HUES6 (cell line): ENCODE data around the gene KRT10.
"Not testable (repeated sequence)": the region's sequence is repeated elsewhere in the genome, so short reads cannot be mapped to it uniquely, and the experiment has no call there.

Experiments used
- H3K27ac ChIP-seq: 2 replicates; pipeline ENCODE4 v1.7.0; 2013; ENCODE audit warnings: low read depth, mild to moderate bottlenecking, low read length, inconsistent platforms
- H3K27me3 ChIP-seq: 2 replicates; pipeline ENCODE4 v1.6.1; 2013; ENCODE audit warnings: low read length; ENCODE audit not compliant: control insufficient read depth, insufficient read depth
- H3K36me3 ChIP-seq: 2 replicates; pipeline ENCODE4 v1.6.1; 2013; ENCODE audit warnings: low read length; ENCODE audit not compliant: control insufficient read depth, insufficient read depth
- H3K4me1 ChIP-seq: 2 replicates; pipeline ENCODE4 v1.6.1; 2013; ENCODE audit warnings: low read length; ENCODE audit not compliant: control insufficient read depth, insufficient read depth
- H3K4me3 ChIP-seq: 2 replicates; pipeline ENCODE4 v1.5.1; 2013; ENCODE audit warnings: low read depth, low read length
- H3K9ac ChIP-seq: one replicate; pipeline ENCODE4 v1.6.1; 2013; ENCODE audit warnings: mild to moderate bottlenecking, low read length
- H3K9me3 ChIP-seq: 2 replicates; pipeline ENCODE4 v1.6.1; 2013; ENCODE audit warnings: low read depth, low read length; ENCODE audit not compliant: control insufficient read depth, insufficient read depth

KRT10 gene

GRCh38 chr17:40822132-40822812 lies at the start of gene KRT10:
KRT10 (minus strand) TSS chr17:40822614; CDS start chr17:40822585, 29 bp downstream.
- Histone ChIP-seq H3K9me3 (no peaks in the 10 kb centered on the region), H3K4me1 (no peaks in the 10 kb centered on the region), H3K9ac (no peak within 1 kb of the TSS), H3K27ac (no peak within 1 kb of the TSS), H3K27me3 (peaks cover 46% of the 10 kb centered on the region), H3K36me3 (0 out of 2 replicates have a peak, but pooled peaks cover 5% of the 10 kb centered on the region), H3K4me3 (no peak within 1 kb of the TSS)

GRCh38 chr17:40871316-40871715 lies 48.9 kb upstream of the KRT10 start:
- Histone ChIP-seq H3K27me3 (no peaks in the 10 kb centered on the region), H3K9ac (no peak overlapping the region), H3K27ac (no peak overlapping the region), H3K9me3 (no peaks in the 10 kb centered on the region), H3K4me1 (peaks cover 9% of the 10 kb centered on the region), H3K36me3 (no peaks in the 10 kb centered on the region), H3K4me3 (no peak overlapping the region)

- H3K27me3 ChIP-seq, result no peaks in the 10 kb centered on the region
- H3K36me3 ChIP-seq, result no peaks in the 10 kb centered on the region
- H3K27ac ChIP-seq, result no peak overlapping the region
- no peak overlapping the region for H3K4me3 ChIP-seq
- peaks cover 9% of the 10 kb centered on the region for H3K4me1 ChIP-seq
- no peaks in the 10 kb centered on the region for H3K9me3 ChIP-seq
- no peak overlapping the region for H3K9ac ChIP-seq
These were observed 47.7 kb upstream of the KRT10 start for GRCh38 chr17:40870136-40870535.

DNA sequence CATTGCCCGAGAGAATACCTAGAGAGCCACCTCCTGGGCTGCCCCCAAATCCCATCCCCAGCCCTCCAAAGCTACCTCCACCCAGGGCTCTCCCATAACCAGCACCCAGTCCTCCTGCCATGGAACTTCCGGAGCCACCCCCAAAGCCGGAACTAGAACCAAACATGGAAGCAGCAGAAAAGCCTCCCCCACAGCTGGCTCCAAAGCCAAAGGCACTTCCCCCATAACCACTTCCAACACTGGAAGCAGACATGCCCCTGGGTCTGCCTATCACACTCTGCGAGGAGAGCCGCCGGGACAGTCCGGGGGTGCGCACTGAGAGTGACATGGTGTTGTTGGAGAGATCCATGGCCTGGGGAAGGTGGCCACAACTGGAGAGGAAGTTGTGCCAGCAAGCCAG lies 44.4 kb upstream of the KRT10 start, which contains the start of gene KRT12:
KRT12 (minus strand) TSS at position 386 of the 400 bp plus-strand sequence; CDS start at position 349, 37 bp downstream.
- no peak within 1 kb of the TSS for H3K9ac ChIP-seq
- H3K27me3 ChIP-seq, result peaks cover 2% of the 10 kb centered on the region; the same call in 1 of the 2 replicates
- no peaks in the 10 kb centered on the region for H3K9me3 ChIP-seq
- no peak within 1 kb of the TSS for H3K27ac ChIP-seq
- H3K4me1 ChIP-seq, result peaks cover 3% of the 10 kb centered on the region; the same call in 1 of the 2 replicates
- no peak within 1 kb of the TSS for H3K4me3 ChIP-seq
- H3K36me3 ChIP-seq, result no peaks in the 10 kb centered on the region

- H3K4me1 ChIP-seq, result peaks cover 3% of the 10 kb centered on the region; the same call in 1 of the 2 replicates
- no peak overlapping the region for H3K27ac ChIP-seq
- H3K4me3 ChIP-seq, result no peak overlapping the region
- H3K9me3 ChIP-seq, result no peaks in the 10 kb centered on the region
- H3K36me3 ChIP-seq, result no peaks in the 10 kb centered on the region
- H3K27me3 ChIP-seq, result peaks cover 2% of the 10 kb centered on the region; the same call in 1 of the 2 replicates
- H3K9ac ChIP-seq, result no peak overlapping the region
These were observed 42.4 kb upstream of the KRT10 start for GRCh38 chr17:40864661-40865390.

DNA sequence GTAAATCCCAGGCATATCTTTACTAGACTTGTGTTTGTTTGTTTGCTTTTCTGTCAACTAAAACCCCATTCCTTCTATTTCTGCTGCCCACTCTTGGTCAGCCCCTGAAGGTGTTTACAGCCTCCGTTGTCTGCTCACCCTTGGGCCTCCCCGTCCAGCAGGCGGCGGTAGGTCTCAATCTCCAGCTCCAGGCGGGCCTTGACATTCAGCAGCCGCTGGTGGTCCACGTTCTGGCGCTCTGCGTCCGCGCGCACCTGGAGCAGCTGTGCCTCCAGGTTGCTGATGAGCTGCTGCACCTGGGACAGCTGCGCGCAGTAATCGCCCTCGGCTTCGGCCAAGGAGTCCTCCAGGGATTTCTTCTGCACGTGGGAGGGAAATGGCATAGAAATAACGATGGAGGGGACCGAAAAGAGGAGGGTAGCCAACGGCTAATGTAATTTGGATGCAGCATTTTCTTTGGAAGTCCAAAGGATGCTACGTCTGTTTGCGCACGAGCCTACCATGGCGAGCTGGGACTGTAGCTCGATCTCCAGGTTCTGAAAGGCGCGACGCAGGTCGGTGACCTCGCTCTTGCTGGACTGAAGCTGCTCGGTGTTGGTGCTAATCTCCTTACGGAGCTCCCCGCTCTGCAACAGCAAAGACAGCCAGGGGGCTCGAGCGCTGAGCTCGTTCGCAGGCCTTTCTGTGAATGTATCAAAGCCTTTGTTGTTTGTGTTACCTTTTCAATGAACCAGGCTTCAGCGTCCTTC lies 40.7 kb upstream of the KRT10 start:
- no peaks in the 10 kb centered on the region for H3K36me3 ChIP-seq
- H3K9ac ChIP-seq, result no peak overlapping the region
- H3K27ac ChIP-seq, result no peak overlapping the region
- H3K4me1 ChIP-seq, result peaks cover 3% of the 10 kb centered on the region; the same call in 1 of the 2 replicates
- H3K4me3 ChIP-seq, result no peak overlapping the region
- no peaks in the 10 kb centered on the region for H3K9me3 ChIP-seq
- H3K27me3 ChIP-seq, result peaks cover 2% of the 10 kb centered on the region; the same call in 1 of the 2 replicates

DNA sequence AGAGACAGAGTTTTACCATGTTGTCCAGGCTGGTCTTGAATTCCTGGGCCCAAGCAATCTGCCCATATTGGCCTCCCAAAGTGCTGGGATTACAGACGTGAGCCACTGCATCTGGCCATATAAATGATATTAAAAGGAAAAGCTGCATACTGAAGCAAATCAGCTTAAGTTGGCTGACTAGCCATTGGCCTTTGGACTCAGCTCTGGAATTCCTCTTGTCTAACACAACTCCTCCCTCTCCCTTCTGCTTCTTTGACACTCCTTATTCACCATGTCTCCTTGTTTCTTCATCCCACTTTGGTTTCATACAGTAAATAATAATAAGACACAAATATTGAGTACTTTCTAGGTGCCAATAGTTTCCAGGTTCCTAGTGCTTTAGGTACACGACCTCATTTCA lies 37.1 kb upstream of the KRT10 start:
- Histone ChIP-seq H3K27me3 (peaks cover 2% of the 10 kb centered on the region; the same call in 1 of the 2 replicates), H3K27ac (no peak overlapping the region), H3K9ac (no peak overlapping the region), H3K9me3 (no peaks in the 10 kb centered on the region), H3K4me3 (no peak overlapping the region), H3K36me3 (no peaks in the 10 kb centered on the region), H3K4me1 (peaks cover 11% of the 10 kb centered on the region)

GRCh38 chr17:40858667-40859066 lies 36.3 kb upstream of the KRT10 start:
- not testable (repeated sequence) for H3K36me3 ChIP-seq, H3K4me3 ChIP-seq, H3K9ac ChIP-seq, H3K27ac ChIP-seq, H3K27me3 ChIP-seq, H3K9me3 ChIP-seq
- H3K4me1 ChIP-seq, result peaks cover 11% of the 10 kb centered on the region

DNA sequence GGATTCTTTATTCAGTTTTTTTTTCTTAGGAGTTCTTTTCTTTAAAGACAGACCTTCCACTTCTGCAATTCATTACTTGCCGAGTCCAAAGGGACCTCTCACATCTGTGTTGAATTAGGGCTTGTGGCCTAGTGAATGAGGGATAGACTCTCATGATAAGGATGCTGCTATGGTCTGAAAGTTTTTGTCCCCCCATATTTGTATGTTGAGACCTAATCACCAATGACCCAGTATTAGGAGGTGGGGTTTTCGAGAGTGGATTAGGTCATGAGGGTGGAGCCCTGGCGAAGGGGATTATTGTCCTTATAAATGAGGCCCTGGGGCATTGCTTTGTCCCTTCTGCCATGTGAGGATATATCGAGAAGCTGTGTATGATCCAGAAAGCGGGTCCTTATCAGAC lies 35.1 kb upstream of the KRT10 start:
- no peak overlapping the region for H3K4me3 ChIP-seq
- no peaks in the 10 kb centered on the region for H3K27me3 ChIP-seq
- H3K36me3 ChIP-seq, result no peaks in the 10 kb centered on the region
- peaks cover 16% of the 10 kb centered on the region for H3K4me1 ChIP-seq
- no peaks in the 10 kb centered on the region for H3K9me3 ChIP-seq
- no peak overlapping the region for H3K27ac ChIP-seq
- H3K9ac ChIP-seq, result no peak overlapping the region

DNA sequence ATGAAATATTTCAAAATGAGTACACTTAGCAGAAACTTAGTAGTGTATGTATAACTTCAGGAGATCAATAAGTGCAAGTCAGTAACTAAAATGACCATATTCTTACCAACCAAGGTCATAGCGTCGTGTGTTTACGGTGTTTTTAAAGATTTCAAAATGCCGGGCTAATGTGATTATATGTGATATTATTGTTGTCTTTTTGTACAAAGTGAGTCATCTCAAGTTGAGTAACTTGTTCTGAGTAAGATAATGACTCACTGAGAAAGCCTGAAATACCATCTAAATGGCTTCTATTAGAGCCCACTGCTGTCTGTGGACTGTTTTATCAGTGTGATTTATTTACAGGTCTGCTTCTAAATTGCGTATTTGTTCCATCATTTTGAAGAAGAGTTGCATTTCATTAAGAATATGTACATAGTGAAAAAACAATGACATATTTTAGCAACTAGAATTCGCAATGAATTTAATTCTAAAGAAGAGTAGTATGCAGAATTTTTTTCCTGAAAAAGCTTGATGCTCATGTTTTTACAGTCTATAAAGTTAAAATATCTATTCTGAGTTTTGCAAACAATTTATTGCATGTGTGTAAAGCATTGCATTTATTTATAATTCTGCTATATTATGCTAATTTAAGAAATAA lies 31.9 kb upstream of the KRT10 start:
- Histone ChIP-seq H3K9ac (no peak overlapping the region), H3K27ac (no peak overlapping the region), H3K27me3 (no peaks in the 10 kb centered on the region), H3K4me3 (no peak overlapping the region), H3K4me1 (peaks cover 20% of the 10 kb centered on the region), H3K9me3 (no peaks in the 10 kb centered on the region), H3K36me3 (no peaks in the 10 kb centered on the region)
